Measurements from ENCODE around the gene PATE1.

Gene PATE1

DNA sequence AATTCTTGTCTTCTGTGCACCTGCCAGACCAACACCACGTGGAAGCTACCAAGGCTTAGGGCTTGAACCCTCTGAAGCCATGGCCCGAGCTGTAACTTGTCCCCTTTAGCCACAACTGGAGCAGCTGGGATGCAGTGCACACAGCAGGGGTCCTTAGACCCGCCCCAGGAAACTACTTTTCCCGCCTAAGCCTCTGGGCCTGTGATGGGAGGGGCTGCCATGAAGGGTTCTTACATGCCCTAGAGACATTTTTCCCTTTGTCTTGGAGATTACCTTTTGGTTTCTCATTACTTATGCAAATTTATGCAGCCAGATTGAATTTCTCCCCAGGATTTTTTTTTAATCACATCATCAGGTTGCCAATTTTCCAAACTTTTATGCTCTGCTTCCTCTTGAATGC is 51.6 kb downstream of the PATE1 start:
- DNase-seq, result no peak
